ENCODE measurements around the gene ENDOD1.

The ENDOD1 gene

GRCh38 chr11:95084509-95084908 is 5.1 kb upstream of the ENDOD1 start:
- TF ChIP-seq, protein P1, sequence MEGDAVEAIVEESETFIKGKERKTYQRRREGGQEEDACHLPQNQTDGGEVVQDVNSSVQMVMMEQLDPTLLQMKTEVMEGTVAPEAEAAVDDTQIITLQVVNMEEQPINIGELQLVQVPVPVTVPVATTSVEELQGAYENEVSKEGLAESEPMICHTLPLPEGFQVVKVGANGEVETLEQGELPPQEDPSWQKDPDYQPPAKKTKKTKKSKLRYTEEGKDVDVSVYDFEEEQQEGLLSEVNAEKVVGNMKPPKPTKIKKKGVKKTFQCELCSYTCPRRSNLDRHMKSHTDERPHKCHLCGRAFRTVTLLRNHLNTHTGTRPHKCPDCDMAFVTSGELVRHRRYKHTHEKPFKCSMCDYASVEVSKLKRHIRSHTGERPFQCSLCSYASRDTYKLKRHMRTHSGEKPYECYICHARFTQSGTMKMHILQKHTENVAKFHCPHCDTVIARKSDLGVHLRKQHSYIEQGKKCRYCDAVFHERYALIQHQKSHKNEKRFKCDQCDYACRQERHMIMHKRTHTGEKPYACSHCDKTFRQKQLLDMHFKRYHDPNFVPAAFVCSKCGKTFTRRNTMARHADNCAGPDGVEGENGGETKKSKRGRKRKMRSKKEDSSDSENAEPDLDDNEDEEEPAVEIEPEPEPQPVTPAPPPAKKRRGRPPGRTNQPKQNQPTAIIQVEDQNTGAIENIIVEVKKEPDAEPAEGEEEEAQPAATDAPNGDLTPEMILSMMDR (IDR thresholded peaks at IDR 0.05; ENCODE audit: low read length, missing control alignments): no peak
- no peak for DNase-seq (ENCODE audit: low read depth)
- H3K4me3 ChIP-seq (replicated peaks; ENCODE audit: low read depth, low read length): no peak overlapping the region

DNA sequence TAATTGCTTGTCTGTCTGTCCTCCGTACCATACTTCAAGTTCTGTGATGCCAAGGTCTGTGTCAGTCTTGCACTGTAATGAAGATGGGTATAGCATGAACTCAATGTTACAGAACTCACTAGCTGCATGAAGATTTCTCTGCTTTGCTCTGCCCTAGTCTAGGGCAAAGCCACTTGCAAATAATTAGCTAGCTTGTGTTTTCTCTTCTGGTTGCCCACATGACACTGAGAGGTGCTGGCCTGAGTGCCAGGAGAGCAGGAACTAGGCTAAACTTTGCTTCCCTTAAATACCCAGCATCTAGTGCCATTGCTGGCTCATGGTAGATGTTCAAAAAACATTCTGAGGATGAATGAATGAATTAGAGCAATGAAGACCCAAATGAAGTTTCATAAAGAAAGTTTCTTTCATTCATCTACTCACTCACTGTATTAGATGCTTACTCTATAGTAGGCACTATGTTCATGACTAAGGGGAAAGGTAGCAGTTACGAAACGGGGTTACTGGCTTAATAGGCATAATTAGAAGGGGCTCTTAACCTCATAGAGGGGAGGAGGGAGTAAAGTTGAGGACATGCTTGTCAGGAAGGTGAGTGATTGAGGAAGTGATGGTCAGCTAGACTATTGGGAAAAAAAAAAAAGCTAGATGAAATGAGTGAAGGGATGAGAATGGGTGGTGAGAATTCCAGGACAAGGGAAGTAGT is 4.4 kb upstream of the ENDOD1 start:
- H3K4me3 ChIP-seq (replicated peaks; ENCODE audit: low read depth, low read length): no peak overlapping the region
- TF ChIP-seq, protein P1 (IDR thresholded peaks at IDR 0.05; ENCODE audit: low read length, missing control alignments): no peak
- no peak for DNase-seq (ENCODE audit: low read depth)

DNA sequence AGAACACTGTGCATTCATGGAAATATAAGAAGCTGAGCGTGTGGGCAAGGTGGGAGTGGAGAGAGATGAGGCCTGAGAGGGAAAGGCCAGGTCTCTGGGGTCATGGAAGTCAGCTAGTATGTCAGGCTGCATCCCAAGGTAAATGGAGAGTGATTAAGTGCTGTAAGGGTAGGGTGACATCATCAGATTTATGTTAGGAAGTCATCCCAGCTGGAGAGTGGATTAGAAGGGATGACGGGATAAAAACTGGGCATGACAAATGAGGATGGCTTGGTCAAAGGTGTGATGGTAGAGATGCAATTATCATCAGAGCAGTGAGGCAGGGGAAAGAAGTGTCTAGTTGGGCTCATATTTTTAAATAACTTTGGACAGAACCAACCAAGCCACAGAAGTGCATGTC is 3.5 kb upstream of the ENDOD1 start:
- H3K4me3 ChIP-seq (replicated peaks; ENCODE audit: low read depth, low read length): no peak overlapping the region
- no peak for DNase-seq (ENCODE audit: low read depth)
- TF ChIP-seq, protein P1 (IDR thresholded peaks at IDR 0.05; ENCODE audit: low read length, missing control alignments): no peak

GRCh38 chr11:95086836-95087570 is 2.6 kb upstream of the ENDOD1 start:
- TF ChIP-seq, protein P1 (IDR thresholded peaks at IDR 0.05; ENCODE audit: low read length, missing control alignments): no peak
- DNase-seq (ENCODE audit: low read depth): no peak

GRCh38 chr11:95088946-95089619 is 563 bp upstream of the ENDOD1 start:
- no peak for DNase-seq (ENCODE audit: low read depth)
- peak overlapping the region; percentile 71 for H3K4me3 ChIP-seq (replicated peaks; ENCODE audit: low read depth, low read length)

More at GRCh38 chr11:95086836-95087570, 2.6 kb upstream of the ENDOD1 start:
- H3K4me3 ChIP-seq (replicated peaks; ENCODE audit: low read depth, low read length): no peak overlapping the region

DNA sequence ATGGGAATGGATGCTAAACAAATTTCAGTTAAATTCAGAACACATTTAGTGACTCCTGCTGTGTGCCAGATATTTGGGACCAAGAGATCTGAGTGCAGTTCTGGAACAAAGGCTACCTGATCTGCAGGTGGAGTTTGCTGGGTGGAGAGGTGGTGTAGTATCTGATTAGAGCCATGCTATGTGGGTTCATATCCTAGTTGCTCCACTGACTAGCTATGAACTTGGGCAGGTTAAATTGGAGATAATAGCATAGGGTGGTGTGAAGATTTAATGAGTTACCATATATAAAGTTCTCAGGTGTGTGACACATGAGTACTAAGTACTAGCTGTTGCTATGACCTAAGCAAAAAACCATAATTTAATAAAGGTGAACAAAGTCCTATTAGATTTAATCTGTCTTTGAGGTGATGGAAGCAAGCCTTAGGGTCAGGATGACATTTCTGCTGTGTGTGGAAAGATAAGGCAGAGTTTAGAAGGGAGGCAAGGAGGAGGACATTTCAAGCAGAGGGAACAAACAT is 2.1 kb downstream of the ENDOD1 start:
- no peak for DNase-seq (ENCODE audit: low read depth)
- TF ChIP-seq, protein P1 (IDR thresholded peaks at IDR 0.05; ENCODE audit: low read length, missing control alignments): no peak
- H3K4me3 ChIP-seq (replicated peaks; ENCODE audit: low read depth, low read length): no peak overlapping the region

More at GRCh38 chr11:95088946-95089619, 563 bp upstream of the ENDOD1 start:
- TF ChIP-seq, protein P1 (IDR thresholded peaks at IDR 0.05; ENCODE audit: low read length, missing control alignments): no peak

Measured in fibroblast of pulmonary artery (primary cell).